IPS-18a (cell line): ENCODE data around the gene TMEM163.
"Not testable (repeated sequence)": the region's sequence is repeated elsewhere in the genome, so short reads cannot be mapped to it uniquely, and the experiment has no call there.

Experiments
- H3K27ac ChIP-seq: one replicate; pipeline ENCODE4 v1.5.1; 2013; ENCODE audit warnings: low read length
- H3K27me3 ChIP-seq: one replicate; pipeline ENCODE4 v1.6.1; 2013; ENCODE audit warnings: mild to moderate bottlenecking, low read length; ENCODE audit not compliant: control insufficient read depth, insufficient read depth
- H3K36me3 ChIP-seq: one replicate; pipeline ENCODE4 v1.6.1; 2013; ENCODE audit warnings: low read depth, low read length; ENCODE audit not compliant: control insufficient read depth
- H3K4me1 ChIP-seq: one replicate; pipeline ENCODE4 v1.6.1; 2013; ENCODE audit warnings: low read depth, low read length; ENCODE audit not compliant: control insufficient read depth
- H3K4me3 ChIP-seq: one replicate; pipeline ENCODE4 v1.5.1; 2013; ENCODE audit warnings: low read length
- H3K9ac ChIP-seq: one replicate; pipeline ENCODE4 v1.6.1; 2013; ENCODE audit warnings: mild to moderate bottlenecking, low read length, moderate library complexity
- H3K9me3 ChIP-seq: one replicate; pipeline ENCODE4 v1.6.1; 2013; ENCODE audit warnings: low read depth, low read length; ENCODE audit not compliant: control insufficient read depth

The TMEM163 gene

GRCh38 chr2:134623796-134624195 is 95.0 kb downstream of the TMEM163 start:
- Histone ChIP-seq H3K9me3 (peaks cover 5% of the 10 kb centered on the region), H3K27ac (no peak overlapping the region), H3K4me1 (no peaks in the 10 kb centered on the region), H3K27me3 (no peaks in the 10 kb centered on the region), H3K36me3 (no peaks in the 10 kb centered on the region), H3K4me3 (no peak overlapping the region), H3K9ac (no peak overlapping the region)

- H3K36me3 ChIP-seq = no peaks in the 10 kb centered on the region
- H3K9ac ChIP-seq = no peak overlapping the region
- H3K4me3 ChIP-seq = no peak overlapping the region
- peaks cover 5% of the 10 kb centered on the region for H3K9me3 ChIP-seq
- H3K27me3 ChIP-seq = no peaks in the 10 kb centered on the region
- no peaks in the 10 kb centered on the region for H3K4me1 ChIP-seq
- no peak overlapping the region for H3K27ac ChIP-seq
Observed at GRCh38 chr2:134623046-134623445, 95.8 kb downstream of the TMEM163 start.

- H3K36me3 ChIP-seq = no peaks in the 10 kb centered on the region
- no peak overlapping the region for H3K27ac ChIP-seq
- no peaks in the 10 kb centered on the region for H3K27me3 ChIP-seq
- no peaks in the 10 kb centered on the region for H3K4me1 ChIP-seq
- H3K4me3 ChIP-seq = no peak overlapping the region
- H3K9me3 ChIP-seq = peaks cover 5% of the 10 kb centered on the region
- H3K9ac ChIP-seq = no peak overlapping the region
Observed at GRCh38 chr2:134621939-134622705, 96.7 kb downstream of the TMEM163 start.

GRCh38 chr2:134619250-134619649 is 99.5 kb downstream of the TMEM163 start:
- H3K27ac ChIP-seq = no peak overlapping the region
- no peak overlapping the region for H3K9ac ChIP-seq
- H3K27me3 ChIP-seq = no peaks in the 10 kb centered on the region
- no peak overlapping the region for H3K4me3 ChIP-seq
- H3K9me3 ChIP-seq = peaks cover 5% of the 10 kb centered on the region
- H3K36me3 ChIP-seq = no peaks in the 10 kb centered on the region
- no peaks in the 10 kb centered on the region for H3K4me1 ChIP-seq

- not testable (repeated sequence) for H3K4me1 ChIP-seq, H3K27ac ChIP-seq, H3K27me3 ChIP-seq, H3K4me3 ChIP-seq, H3K9ac ChIP-seq, H3K9me3 ChIP-seq, H3K36me3 ChIP-seq
Observed at GRCh38 chr2:134615480-134615879, 103.3 kb downstream of the TMEM163 start.

GRCh38 chr2:134611316-134611715 is 107.5 kb downstream of the TMEM163 start:
- Histone ChIP-seq H3K4me3 (no peak overlapping the region), H3K36me3 (no peaks in the 10 kb centered on the region), H3K27ac (no peak overlapping the region), H3K9ac (no peak overlapping the region), H3K4me1 (no peaks in the 10 kb centered on the region), H3K9me3 (no peaks in the 10 kb centered on the region), H3K27me3 (no peaks in the 10 kb centered on the region)

- Histone ChIP-seq H3K36me3 (no peaks in the 10 kb centered on the region), H3K27me3 (no peaks in the 10 kb centered on the region), H3K9me3 (no peaks in the 10 kb centered on the region), H3K4me3 (no peak overlapping the region), H3K9ac (no peak overlapping the region), H3K4me1 (peaks cover under 1% of the 10 kb centered on the region), H3K27ac (no peak overlapping the region)
Observed at GRCh38 chr2:134610871-134611270, 107.9 kb downstream of the TMEM163 start.

- H3K9me3 ChIP-seq = no peaks in the 10 kb centered on the region
- H3K4me1 ChIP-seq = peaks cover 2% of the 10 kb centered on the region
- H3K4me3 ChIP-seq = no peak overlapping the region
- no peaks in the 10 kb centered on the region for H3K36me3 ChIP-seq
- no peak overlapping the region for H3K9ac ChIP-seq
- H3K27me3 ChIP-seq = no peaks in the 10 kb centered on the region
- no peak overlapping the region for H3K27ac ChIP-seq
Observed at GRCh38 chr2:134609924-134610513, 108.8 kb downstream of the TMEM163 start.

- no peaks in the 10 kb centered on the region for H3K9me3 ChIP-seq
- H3K27me3 ChIP-seq = no peaks in the 10 kb centered on the region
- no peak overlapping the region for H3K9ac ChIP-seq
- H3K27ac ChIP-seq = no peak overlapping the region
- H3K36me3 ChIP-seq = no peaks in the 10 kb centered on the region
- H3K4me3 ChIP-seq = no peak overlapping the region
- peaks cover 6% of the 10 kb centered on the region for H3K4me1 ChIP-seq
Observed at GRCh38 chr2:134603966-134604365, 114.8 kb downstream of the TMEM163 start.

- Histone ChIP-seq H3K4me3 (no peak overlapping the region), H3K27ac (no peak overlapping the region), H3K4me1 (peaks cover 6% of the 10 kb centered on the region), H3K36me3 (no peaks in the 10 kb centered on the region), H3K9ac (no peak overlapping the region), H3K27me3 (no peaks in the 10 kb centered on the region), H3K9me3 (no peaks in the 10 kb centered on the region)
Observed at GRCh38 chr2:134602666-134603065, 116.1 kb downstream of the TMEM163 start.

GRCh38 chr2:134601264-134601663 is 117.5 kb downstream of the TMEM163 start:
- Histone ChIP-seq H3K4me3 (no peak overlapping the region), H3K4me1 (peaks cover 6% of the 10 kb centered on the region), H3K27ac (no peak overlapping the region), H3K27me3 (no peaks in the 10 kb centered on the region), H3K9ac (no peak overlapping the region), H3K9me3 (no peaks in the 10 kb centered on the region), H3K36me3 (no peaks in the 10 kb centered on the region)

- no peaks in the 10 kb centered on the region for H3K9me3 ChIP-seq
- no peaks in the 10 kb centered on the region for H3K36me3 ChIP-seq
- no peaks in the 10 kb centered on the region for H3K27me3 ChIP-seq
- H3K4me1 ChIP-seq = peaks cover 3% of the 10 kb centered on the region
- H3K9ac ChIP-seq = no peak overlapping the region
- no peak overlapping the region for H3K4me3 ChIP-seq
- H3K27ac ChIP-seq = no peak overlapping the region
Observed at GRCh38 chr2:134600208-134600607, 118.6 kb downstream of the TMEM163 start.
